ENCODE measurements around the gene CRIM1. TPM values are rescaled to one million over a fixed set of nuclear protein-coding genes. Genes with fewer than 3 reads are reported as not detected.

CRIM1 gene
- total and polyA plus RNA-seq, 4 donors = 2.2 to 22.1 (median 9.6) TPM

GRCh38 chr2:36420569-36421181 lies 65.1 kb downstream of the CRIM1 start:
- no peak overlapping the region for H3K4me3 ChIP-seq (ENCODE audit: low read depth in 1 of 3, low read length in 3 of 3)
- no peak for DNase-seq (ENCODE audit: low spot score)
- no peaks in the 10 kb centered on the region for H3K27me3 ChIP-seq (ENCODE audit: control insufficient read depth in 4 of 4, insufficient read depth in 4 of 4, low read length in 3 of 4)
- H3K9me3 ChIP-seq (ENCODE audit: control insufficient read depth in 4 of 4, low read length in 3 of 4) = no peaks in the 10 kb centered on the region
- no peak for TF ChIP-seq REST (IDR thresholded peaks at IDR 0.05)
- TF ChIP-seq HNF4G (IDR thresholded peaks at IDR 0.05) = no peak
- no peak for TF ChIP-seq RXRA (IDR thresholded peaks at IDR 0.05)
- TF ChIP-seq FOXA2 (IDR thresholded peaks at IDR 0.05) = no peak
- no peak for TF ChIP-seq ATF3 (IDR thresholded peaks at IDR 0.05)
- TF ChIP-seq HNF4A (conservative IDR thresholded peaks at IDR 0.05) = no peak
- no peak for TF ChIP-seq SP1 (IDR thresholded peaks at IDR 0.05)
- TF ChIP-seq, protein P1, sequence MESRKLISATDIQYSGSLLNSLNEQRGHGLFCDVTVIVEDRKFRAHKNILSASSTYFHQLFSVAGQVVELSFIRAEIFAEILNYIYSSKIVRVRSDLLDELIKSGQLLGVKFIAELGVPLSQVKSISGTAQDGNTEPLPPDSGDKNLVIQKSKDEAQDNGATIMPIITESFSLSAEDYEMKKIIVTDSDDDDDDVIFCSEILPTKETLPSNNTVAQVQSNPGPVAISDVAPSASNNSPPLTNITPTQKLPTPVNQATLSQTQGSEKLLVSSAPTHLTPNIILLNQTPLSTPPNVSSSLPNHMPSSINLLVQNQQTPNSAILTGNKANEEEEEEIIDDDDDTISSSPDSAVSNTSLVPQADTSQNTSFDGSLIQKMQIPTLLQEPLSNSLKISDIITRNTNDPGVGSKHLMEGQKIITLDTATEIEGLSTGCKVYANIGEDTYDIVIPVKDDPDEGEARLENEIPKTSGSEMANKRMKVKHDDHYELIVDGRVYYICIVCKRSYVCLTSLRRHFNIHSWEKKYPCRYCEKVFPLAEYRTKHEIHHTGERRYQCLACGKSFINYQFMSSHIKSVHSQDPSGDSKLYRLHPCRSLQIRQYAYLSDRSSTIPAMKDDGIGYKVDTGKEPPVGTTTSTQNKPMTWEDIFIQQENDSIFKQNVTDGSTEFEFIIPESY (IDR thresholded peaks at IDR 0.05) = no peak
- TF ChIP-seq, protein P2, sequence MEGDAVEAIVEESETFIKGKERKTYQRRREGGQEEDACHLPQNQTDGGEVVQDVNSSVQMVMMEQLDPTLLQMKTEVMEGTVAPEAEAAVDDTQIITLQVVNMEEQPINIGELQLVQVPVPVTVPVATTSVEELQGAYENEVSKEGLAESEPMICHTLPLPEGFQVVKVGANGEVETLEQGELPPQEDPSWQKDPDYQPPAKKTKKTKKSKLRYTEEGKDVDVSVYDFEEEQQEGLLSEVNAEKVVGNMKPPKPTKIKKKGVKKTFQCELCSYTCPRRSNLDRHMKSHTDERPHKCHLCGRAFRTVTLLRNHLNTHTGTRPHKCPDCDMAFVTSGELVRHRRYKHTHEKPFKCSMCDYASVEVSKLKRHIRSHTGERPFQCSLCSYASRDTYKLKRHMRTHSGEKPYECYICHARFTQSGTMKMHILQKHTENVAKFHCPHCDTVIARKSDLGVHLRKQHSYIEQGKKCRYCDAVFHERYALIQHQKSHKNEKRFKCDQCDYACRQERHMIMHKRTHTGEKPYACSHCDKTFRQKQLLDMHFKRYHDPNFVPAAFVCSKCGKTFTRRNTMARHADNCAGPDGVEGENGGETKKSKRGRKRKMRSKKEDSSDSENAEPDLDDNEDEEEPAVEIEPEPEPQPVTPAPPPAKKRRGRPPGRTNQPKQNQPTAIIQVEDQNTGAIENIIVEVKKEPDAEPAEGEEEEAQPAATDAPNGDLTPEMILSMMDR (IDR thresholded peaks at IDR 0.05; ENCODE audit: low read depth, low read length, missing input control) = no peak
- TF ChIP-seq FOXA1 (IDR thresholded peaks at IDR 0.05) = no peak
- TF ChIP-seq EGR1 (IDR thresholded peaks at IDR 0.05; ENCODE audit: low read depth in 2 of 2) = no peak
- no peak for TF ChIP-seq MAX (IDR thresholded peaks at IDR 0.05)
- no peak for TF ChIP-seq RAD21 (IDR thresholded peaks at IDR 0.05)
- no peak for TF ChIP-seq TAF1 (conservative IDR thresholded peaks at IDR 0.05)
- TF ChIP-seq JUND (IDR thresholded peaks at IDR 0.05) = no peak
- no peak for TF ChIP-seq NR2F2 (IDR thresholded peaks at IDR 0.05)
- TF ChIP-seq GABPA (IDR thresholded peaks at IDR 0.05 in 1 of 2, conservative IDR thresholded peaks at IDR 0.05 in 1 of 2) = no peak
- TF ChIP-seq YY1 (IDR thresholded peaks at IDR 0.05) = no peak
- no peaks in the 10 kb centered on the region for H3K4me1 ChIP-seq (ENCODE audit: control insufficient read depth in 4 of 4, insufficient read depth in 4 of 4, low read length in 3 of 4)
- no peak overlapping the region for H3K9ac ChIP-seq (ENCODE audit: low read depth in 1 of 2, low read length in 2 of 2)
- no peaks in the 10 kb centered on the region for H3K36me3 ChIP-seq (ENCODE audit: control insufficient read depth in 4 of 4, insufficient read depth in 3 of 4, low read depth in 1 of 4, low read length in 3 of 4)
- H3K27ac ChIP-seq (ENCODE audit: low read depth in 1 of 2, low read length in 2 of 2) = no peak overlapping the region
- 87% methylated on average over 6 of the region's 6 CpGs for WGBS
